Activated CD8-positive, alpha-beta T cell treated with anti-CD3 and anti-CD28 coated beads for 36 hours (primary cell): Measurements from ENCODE around the gene ADGRG1. TPM values are rescaled to one million over a fixed set of nuclear protein-coding genes. Genes with fewer than 3 reads are reported as not detected.

Experiments used
- ATAC-seq: fragments of 200-7000 bp; cut with Tn5 transposase; one replicate; pipeline ENCODE4 v1.10.0; 2021; ENCODE audit warnings: mild to moderate bottlenecking, moderate library complexity
- CTCF ChIA-PET: fragments of 350-600 bp; sonication (Branson Sonifier 250); formaldehyde crosslinking; loops from one replicate; lab custom pipeline; 2021; ENCODE audit warnings: antibody characterized with exemption; lab: Charles Lee
- POLR2A ChIA-PET: fragments of 350-600 bp; sonication (Branson Sonifier 250); formaldehyde crosslinking; loops from one replicate; lab custom pipeline; 2021; ENCODE audit warnings: antibody characterized with exemption; lab: Charles Lee
- DNase-seq: peaks from one replicate; pipeline ENCODE4 v3.0.0-alpha.2; 2020
- H3K27ac Mint-ChIP-seq: one replicate; pipeline ENCODE4 v1.8.0; 2021; ENCODE audit warnings: mild to moderate bottlenecking, mixed read lengths
- H3K27me3 Mint-ChIP-seq: one replicate; pipeline ENCODE4 v1.8.0; 2021; ENCODE audit warnings: mixed read lengths
- H3K36me3 Mint-ChIP-seq: one replicate; pipeline ENCODE4 v1.8.0; 2021; ENCODE audit warnings: low read depth, mixed read lengths
- H3K4me1 Mint-ChIP-seq: one replicate; pipeline ENCODE4 v1.8.0; 2021; ENCODE audit warnings: low read depth, mixed read lengths
- H3K4me3 Mint-ChIP-seq: one replicate; pipeline ENCODE4 v1.8.0; 2021; ENCODE audit warnings: mild to moderate bottlenecking, moderate library complexity, mixed read lengths
- H3K9me3 Mint-ChIP-seq: one replicate; pipeline ENCODE4 v1.8.0; 2021; ENCODE audit warnings: mixed read lengths
- CTCF ChIP-seq: fragments of 200-600 bp; IDR thresholded peaks from one replicate; pipeline ENCODE4 v1.8.0; 2022; ENCODE audit warnings: antibody characterized with exemption, mild to moderate bottlenecking
- intact Hi-C: fragments of 100-400 bp; cut with micrococcal nuclease; formaldehyde crosslinking; loops from one replicate; pipeline ENCODE4 v1.10.0; 2022
- total RNA-seq, 2 experiments: library from RNA; stranded (reverse); gene quantifications; one replicate each; pipeline ENCODE4 v1.2.3, GENCODE V29; 2021

Gene ADGRG1
- total RNA-seq, 2 experiments from 2014 or later = 4.9 to 8.5 TPM

- intact Hi-C loops = no loop called here
- no peak for TF ChIP-seq CTCF
- Mint-ChIP-seq H3K27me3 (no peaks in the 10 kb centered on the region), H3K9me3 (no peaks in the 10 kb centered on the region), H3K36me3 (no peaks in the 10 kb centered on the region), H3K4me3 (no peak overlapping the region), H3K4me1 (peaks cover 9% of the 10 kb centered on the region), H3K27ac (no peak overlapping the region)
- no peak for DNase-seq
- ATAC-seq = no peak
- ChIA-PET CTCF (interaction anchor here (0.7 to 1.8 kb wide), 2 partner anchors 48 to 281 kb away, joined by 3 to 6 read pairs; no protein-coding TSS in a partner anchor), POLR2A (no interaction called here)
Observed at GRCh38 chr16:57697896-57698537, 69.6 kb downstream of the ADGRG1 start.

- no peak overlapping the region for H3K4me3 Mint-ChIP-seq
- no peaks in the 10 kb centered on the region for H3K27me3 Mint-ChIP-seq
- intact Hi-C loops = no loop called here
- no peak for TF ChIP-seq CTCF
- ChIA-PET POLR2A (no interaction called here), CTCF (interaction anchor here (1.8 kb wide), 1 partner anchor 49 kb away, joined by 6 read pairs; no protein-coding TSS in a partner anchor)
- no peak for ATAC-seq
- H3K36me3 Mint-ChIP-seq = no peaks in the 10 kb centered on the region
- DNase-seq = no peak
- H3K4me1 Mint-ChIP-seq = peaks cover 9% of the 10 kb centered on the region
- no peak overlapping the region for H3K27ac Mint-ChIP-seq
- H3K9me3 Mint-ChIP-seq = no peaks in the 10 kb centered on the region
Observed at GRCh38 chr16:57698812-57699405, 70.5 kb downstream of the ADGRG1 start.

GRCh38 chr16:57699481-57699880, 71.1 kb downstream of the ADGRG1 start:
- intact Hi-C loops = no loop called here
- Mint-ChIP-seq H3K4me3 (no peak overlapping the region), H3K4me1 (peaks cover 9% of the 10 kb centered on the region), H3K9me3 (no peaks in the 10 kb centered on the region), H3K27ac (no peak overlapping the region), H3K36me3 (no peaks in the 10 kb centered on the region), H3K27me3 (no peaks in the 10 kb centered on the region)
- ATAC-seq = no peak
- TF ChIP-seq CTCF = no peak
- ChIA-PET CTCF (interaction anchor here (1.8 kb wide), 1 partner anchor 50 kb away, joined by 6 read pairs; no protein-coding TSS in a partner anchor), POLR2A (no interaction called here)
- no peak for DNase-seq

- ATAC-seq (no peak), DNase-seq (no peak)
- peaks cover 5% of the 10 kb centered on the region for H3K4me1 Mint-ChIP-seq
- CTCF ChIA-PET = interaction anchor here (1.8 kb wide), 1 partner anchor 50 kb away, joined by 6 read pairs; no protein-coding TSS in a partner anchor
- no peaks in the 10 kb centered on the region for H3K36me3 Mint-ChIP-seq
- POLR2A ChIA-PET = no interaction called here
- intact Hi-C loops = no loop called here
- H3K27me3 Mint-ChIP-seq = no peaks in the 10 kb centered on the region
- H3K9me3 Mint-ChIP-seq = no peaks in the 10 kb centered on the region
- no peak for TF ChIP-seq CTCF
- H3K4me3 Mint-ChIP-seq = no peak overlapping the region
- no peak overlapping the region for H3K27ac Mint-ChIP-seq
Observed at GRCh38 chr16:57699899-57700298, 71.5 kb downstream of the ADGRG1 start.

- ChIA-PET POLR2A (no interaction called here), CTCF (no interaction called here)
- Mint-ChIP-seq H3K9me3 (no peaks in the 10 kb centered on the region), H3K4me3 (no peak overlapping the region), H3K36me3 (no peaks in the 10 kb centered on the region), H3K4me1 (no peaks in the 10 kb centered on the region), H3K27me3 (no peaks in the 10 kb centered on the region), H3K27ac (no peak overlapping the region)
- DNase-seq (no peak), ATAC-seq (no peak)
- intact Hi-C loops = no loop called here
- TF ChIP-seq CTCF = no peak
Observed at GRCh38 chr16:57700781-57701551, 72.5 kb downstream of the ADGRG1 start.
